Heart left ventricle (tissue), 16 donors: ENCODE measurements around the gene TMEM167A. TPM values are rescaled to one million over a fixed set of nuclear protein-coding genes. Genes with fewer than 3 reads are reported as not detected.
A peak's percentile ranks its signal among the peaks of the same experiment; 100 is the strongest.

Source experiments
- ATAC-seq, 4 donors: fragments of 200-7000 bp; cut with Tn5 transposase; one replicate each; pipeline ENCODE4 v1.9.1; 2020 to 2022; ENCODE audit warnings: moderate library complexity in 4 of 4, mild to moderate bottlenecking in 3 of 4, moderate number of reproducible peaks in 1 of 4
- DNase-seq, 5 donors: peaks; one replicate each; pipeline ENCODE4 v3.0.0-alpha.2; 2020
- H3K27ac ChIP-seq, 12 donors: fragments of 200-600 bp; sonication (generic) in 4 of 12; one replicate each; pipeline versions ENCODE4 v1.5.0 to v1.8.0; 2016 to 2022; ENCODE audit warnings: mild to moderate bottlenecking in 2 of 12
- H3K27me3 ChIP-seq, 9 donors: fragments of 200-600 bp; sonication (generic) in 2 of 9; one replicate each; pipeline versions ENCODE4 v1.5.1 to v1.8.0; 2016 to 2022; ENCODE audit warnings: mild to moderate bottlenecking in 3 of 9
- H3K36me3 ChIP-seq, 9 donors: fragments of 200-600 bp; sonication (generic) in 2 of 9; one replicate each; pipeline versions ENCODE4 v1.5.0 to v1.8.0; 2018 to 2022; ENCODE audit warnings: mild to moderate bottlenecking in 2 of 9
- H3K4me1 ChIP-seq, 12 donors: fragments of 200-600 bp; sonication (generic) in 4 of 12; one replicate each; pipeline versions ENCODE4 v1.5.0 to v1.8.0; 2016 to 2022; ENCODE audit warnings: mild to moderate bottlenecking in 3 of 12
- H3K4me3 ChIP-seq, 12 donors: fragments of 200-600 bp; sonication (generic) in 4 of 12; one replicate each; pipeline versions ENCODE4 v1.5.0 to v1.8.0; 2017 to 2022; ENCODE audit warnings: mild to moderate bottlenecking in 9 of 12, moderate library complexity in 4 of 12
- H3K9me3 ChIP-seq, 12 donors: fragments of 200-600 bp; sonication (generic) in 4 of 12; one replicate each; pipeline versions ENCODE4 v1.5.0 to v1.8.0; 2016 to 2022; ENCODE audit warnings: mild to moderate bottlenecking in 1 of 12
- CTCF ChIP-seq, 12 donors: fragments of 200-600 bp; sonication (generic) in 4 of 12; IDR thresholded peaks; one replicate each; pipeline versions ENCODE4 v1.5.0 to v1.8.0; 2018 to 2022; ENCODE audit warnings: antibody characterized with exemption in 12 of 12, mild to moderate bottlenecking in 5 of 12
- POLR2A ChIP-seq, 2 donors: fragments of 450-650 bp; IDR thresholded peaks; one replicate each; pipeline ENCODE4 v1.6.1; 2017; ENCODE audit warnings: antibody characterized with exemption in 2 of 2, mild to moderate bottlenecking in 2 of 2, moderate library complexity in 2 of 2
- WGBS, 4 donors: extraction: QIAGEN DNeasy Blood & Tissue Kit in 2 of 4; methylation state at CpG; one replicate each; pipeline versions ENCODE4 v1.1.5 to v1.1.7; 2013 to 2018; 5-methylcytosine and 5-hydroxymethylcytosine counted together
- intact Hi-C, 10 donors: fragments of 100-400 bp; cut with DNase I; formaldehyde crosslinking; loops; one replicate each; pipeline versions ENCODE4 v1.11.1 to v1.14.2; 2022
- polyA plus RNA-seq, 2 donors: library from polyadenylated mRNA; stranded (reverse); fragments of 200-250 nt; gene quantifications; one replicate each; pipeline ENCODE4 v1.2.3, GENCODE V29; 2013
- total RNA-seq, 9 donors: library from RNA; depleted of rRNA in 2 of 9; stranded (reverse); fragments of >200 nt in 2 of 9; fragmentation: NEBNext Ultra II Directional in 3 of 9; extraction: Animal tissue kit (Norgen Biotek cat#: 25700) in 3 of 9; gene quantifications; one replicate each; pipeline versions ENCODE4 v1.1.0 to v1.2.4, GENCODE V29; 2016 to 2023
- donor health status: ischemic (EF 13 %, LVEDD 7.1; RV severe dilation, severe dysfunction).
- donor health status: healthy with polysubstance abuse.
- donor health status: DM: no; HTN: yes; CAD: no.
- donor health status: DM: no; HTN: no; CAD: no.
- donor health status: ischemic (EF 25% LVEDD 6.9; RV normal size, moderate dysfunction).
- donor health status: ischemic (EF 25% LVEDD 5.7; RV mildly dilated, moderate dysfunction).
- donor health status: healthy.
- donor health status: DM: yes; HTN: yes; CAD: no.
- donor health status: ischemic (EF 35%, LVEDD 5.7; RV mildly dilated, moderate dysfunction).
- donor health status: nonischemic (EF 11% LVEDD 7.7; RV severe dilation, severe dysfunction).
- donor health status: DM: yes; HTN: yes; CAD: no.
- donor health status: PGD.
- donor health status: ischemic (EF 29% LVEDD 5.4; RV normal size, mild dysfunction).
- donor health status: nonischemic (EF 23%, LVEDD 6.1; RV moderate dilation, normal function).

TMEM167A gene
- total and polyA plus RNA-seq, 11 donors: 16.7 to 62.7 (median 48.4) TPM

GRCh38 chr5:83042507-83042906 lies 34.7 kb downstream of the TMEM167A start:
- intact Hi-C loops: no loop called here
- no peaks in the 10 kb centered on the region for H3K27me3 ChIP-seq

GRCh38 chr5:83038924-83039323 lies 38.3 kb downstream of the TMEM167A start:
- Histone ChIP-seq H3K4me3 (no peak overlapping the region), H3K27me3 (no peaks in the 10 kb centered on the region), H3K36me3 (no peaks in the 10 kb centered on the region), H3K4me1 (peaks cover 0 to 18% (median 6%) of the 10 kb centered on the region in 12 donors), H3K9me3 (no peaks in the 10 kb centered on the region), H3K27ac (no peak overlapping the region)
- 82 to 92% (median 87%) methylated on average over 3 of the region's 3 CpGs for WGBS, 4 donors
- no peak for DNase-seq
- intact Hi-C loops: no loop called here
- ATAC-seq: no peak
- TF ChIP-seq POLR2A (IDR thresholded peaks at IDR 0.05) (no peak), CTCF (IDR thresholded peaks at IDR 0.05) (no peak)

More at GRCh38 chr5:83042507-83042906, 34.7 kb downstream of the TMEM167A start:
- Histone ChIP-seq H3K9me3 (no peaks in the 10 kb centered on the region), H3K36me3 (no peaks in the 10 kb centered on the region), H3K27ac (no peak overlapping the region), H3K4me1 (no peaks in the 10 kb centered on the region), H3K4me3 (no peak overlapping the region)
- TF ChIP-seq CTCF (IDR thresholded peaks at IDR 0.05) (no peak), POLR2A (IDR thresholded peaks at IDR 0.05) (no peak)
- DNase-seq: no peak
- WGBS, 4 donors: 90 to 97% (median 94%) methylated on average over 3 of the region's 3 CpGs
- ATAC-seq: no peak

- intact Hi-C loops: no loop called here
- no peak for DNase-seq
- no peaks in the 10 kb centered on the region for H3K9me3 ChIP-seq
- peaks cover 0 to 26% (median 8%) of the 10 kb centered on the region in 12 donors for H3K4me1 ChIP-seq
- H3K27me3 ChIP-seq: no peaks in the 10 kb centered on the region
- WGBS, 4 donors: 61 to 78% (median 68%) methylated on average over 4 of the region's 4 CpGs
- H3K4me3 ChIP-seq: no peak overlapping the region
- H3K36me3 ChIP-seq: no peaks in the 10 kb centered on the region
- ATAC-seq: no peak
- TF ChIP-seq POLR2A (IDR thresholded peaks at IDR 0.05): no peak
- no peak for TF ChIP-seq CTCF (IDR thresholded peaks at IDR 0.05)
- no peak overlapping the region for H3K27ac ChIP-seq
Measured at GRCh38 chr5:83036991-83037575, 40.1 kb downstream of the TMEM167A start.

GRCh38 chr5:83035373-83036100 lies 41.7 kb downstream of the TMEM167A start:
- no peak overlapping the region for H3K4me3 ChIP-seq
- no peaks in the 10 kb centered on the region for H3K9me3 ChIP-seq
- H3K27me3 ChIP-seq: no peaks in the 10 kb centered on the region
- intact Hi-C loops: no loop called here
- WGBS, 4 donors: 51 to 57% (median 54%) methylated on average over 5 of the region's 5 CpGs
- peak overlapping the region in 3 of 12 donors; percentile 20 to 61 (median 53) for H3K27ac ChIP-seq
- no peak for TF ChIP-seq CTCF (IDR thresholded peaks at IDR 0.05)
- TF ChIP-seq POLR2A (IDR thresholded peaks at IDR 0.05): no peak
- H3K4me1 ChIP-seq: peaks cover 0 to 26% (median 8%) of the 10 kb centered on the region in 12 donors
- no peaks in the 10 kb centered on the region for H3K36me3 ChIP-seq
- ATAC-seq (peak; percentile 98 to 99 (median 99)), DNase-seq (peak; percentile 59 to 88 (median 76))
